T-helper 1 cell treated with Interleukin-12 subunit alpha and Interleukin-12 subunit beta and Interleukin-4 antibody, amounts not matched to agents 30 μg/mL and 1 μg/mL, for 36 hours (primary cell): ENCODE results near the gene EDDM3A.
"Not testable (repeated sequence)": the region's sequence is repeated elsewhere in the genome, so short reads cannot be mapped to it uniquely, and the experiment has no call there.

ENCODE experiments used
- H3K27ac Mint-ChIP-seq: one replicate; pipeline ENCODE4 v1.8.0; 2021; ENCODE audit warnings: mild to moderate bottlenecking, mixed read lengths
- H3K27me3 Mint-ChIP-seq: one replicate; pipeline ENCODE4 v1.8.0; 2021; ENCODE audit warnings: low read depth, mixed read lengths
- H3K36me3 Mint-ChIP-seq: one replicate; pipeline ENCODE4 v1.8.0; 2021; ENCODE audit warnings: low read depth, mixed read lengths
- H3K4me1 Mint-ChIP-seq: one replicate; pipeline ENCODE4 v1.8.0; 2021; ENCODE audit warnings: low read depth, mixed read lengths
- H3K4me3 Mint-ChIP-seq: one replicate; pipeline ENCODE4 v1.8.0; 2021; ENCODE audit warnings: mild to moderate bottlenecking, moderate library complexity, mixed read lengths
- H3K9me3 Mint-ChIP-seq: one replicate; pipeline ENCODE4 v1.8.0; 2021; ENCODE audit warnings: mixed read lengths

EDDM3A gene, protein sequence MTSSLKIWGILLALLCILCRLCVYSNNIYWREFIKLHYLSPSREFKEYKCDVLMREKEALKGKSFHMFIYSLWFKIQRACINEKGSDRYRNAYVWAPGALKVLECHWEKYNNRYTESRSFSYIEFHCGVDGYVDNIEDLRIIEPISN

DNA sequence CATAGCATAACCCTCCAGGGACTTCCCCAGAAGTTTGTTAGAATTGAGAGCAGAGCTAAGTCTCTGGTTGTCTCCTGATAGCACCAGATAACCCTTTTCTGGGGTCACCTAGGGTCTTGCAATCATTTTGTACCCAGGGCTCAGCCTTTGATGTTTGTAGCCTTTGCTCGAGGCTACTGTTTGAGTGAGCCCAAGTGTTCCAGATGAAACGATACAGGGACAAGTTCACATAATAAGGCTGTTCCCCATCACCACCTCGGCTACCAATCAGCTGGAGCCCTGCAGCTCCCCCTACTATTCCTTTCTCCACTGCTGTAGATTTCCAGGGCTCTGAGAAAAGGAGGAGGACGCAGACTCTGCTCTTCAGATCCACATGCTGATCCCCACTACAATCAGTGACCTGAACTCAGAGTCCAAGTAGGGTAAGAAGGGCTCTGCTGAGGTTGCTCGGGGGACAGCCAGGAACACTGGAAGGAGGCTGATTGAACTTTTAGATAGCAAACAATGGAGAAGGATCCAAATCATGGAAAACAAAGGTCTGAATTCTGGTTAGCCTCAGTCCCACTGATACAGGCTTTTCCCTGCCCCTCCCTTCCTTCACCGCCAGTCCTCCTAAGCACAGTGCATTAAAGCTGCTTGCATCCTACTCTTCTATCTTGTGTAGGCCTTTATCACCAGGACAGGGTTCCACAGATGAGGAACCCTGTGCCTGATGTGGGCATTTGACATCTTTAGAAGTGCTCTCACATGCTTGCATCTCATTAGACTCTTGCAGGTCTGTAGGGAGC, at the start of gene EDDM3A:
Gene EDDM3A, plus strand, starts transcription at position 317 of the 788 bp plus-strand sequence. CDS start 1,694 bp downstream, outside the sequence.
- Mint-ChIP-seq H3K4me3 (no peak within 1 kb of the TSS), H3K9me3 (peaks cover 4% of the 10 kb centered on the region), H3K4me1 (no peaks in the 10 kb centered on the region), H3K27ac (no peak within 1 kb of the TSS), H3K36me3 (no peaks in the 10 kb centered on the region), H3K27me3 (peaks cover 4% of the 10 kb centered on the region)

DNA sequence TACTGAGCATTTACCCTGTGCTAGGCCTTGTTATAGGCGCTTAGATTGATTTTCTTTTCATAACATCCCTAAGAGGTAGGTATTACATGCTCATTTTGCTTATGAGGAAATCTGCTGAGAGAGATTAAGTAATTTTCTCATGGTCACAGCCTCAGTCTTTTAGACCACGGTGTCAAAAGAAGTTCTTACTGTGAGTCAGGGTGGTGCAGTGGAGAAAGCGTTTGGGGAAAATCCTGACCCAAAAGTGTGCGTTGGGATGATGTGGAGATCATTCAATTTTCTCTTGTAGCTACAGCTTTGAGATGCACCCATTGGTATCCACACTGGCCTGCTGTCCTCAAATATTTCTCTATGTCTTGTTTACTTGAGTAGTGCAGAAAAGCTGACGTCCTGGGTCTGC, 48.9 kb upstream of the EDDM3A start:
- Mint-ChIP-seq H3K27ac (no peak overlapping the region), H3K36me3 (no peaks in the 10 kb centered on the region), H3K4me1 (no peaks in the 10 kb centered on the region), H3K4me3 (no peak overlapping the region), H3K9me3 (no peaks in the 10 kb centered on the region), H3K27me3 (peaks cover 8% of the 10 kb centered on the region)

DNA sequence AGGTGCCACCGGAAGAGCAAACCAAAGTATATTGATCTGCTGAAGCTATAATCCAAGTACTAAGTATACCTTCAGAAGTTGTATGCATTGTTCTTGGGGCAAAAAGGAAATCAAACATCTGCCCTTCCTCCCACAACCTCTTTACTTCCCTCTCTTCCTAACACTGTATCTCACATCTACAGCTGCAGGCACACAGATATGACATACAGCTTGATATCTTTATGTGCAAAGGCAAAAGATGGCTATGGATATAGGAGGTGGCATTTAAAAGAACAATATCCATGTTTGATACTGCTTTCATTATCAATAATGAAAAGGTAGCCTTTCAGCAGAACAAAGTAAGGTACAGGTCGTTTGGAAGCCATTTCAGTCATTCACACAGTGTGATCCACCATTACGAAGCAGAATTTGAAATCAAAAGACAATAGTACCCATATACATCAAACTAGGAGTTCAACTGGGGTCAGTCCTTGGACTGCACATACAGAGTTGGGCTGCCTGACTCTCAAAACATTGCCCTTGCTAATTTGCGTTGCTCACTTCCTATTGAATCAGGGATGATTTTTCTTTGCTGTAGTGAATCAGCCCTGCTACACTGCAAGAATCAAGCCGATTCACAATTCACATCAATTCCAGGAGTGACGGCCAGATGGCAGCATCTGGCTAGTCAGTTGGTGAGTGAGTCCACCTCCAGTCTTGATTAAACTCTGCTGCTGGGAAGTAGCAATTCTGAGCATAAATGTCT, 48.2 kb upstream of the EDDM3A start:
- Mint-ChIP-seq H3K27me3 (peaks cover 8% of the 10 kb centered on the region), H3K4me1 (no peaks in the 10 kb centered on the region), H3K9me3 (no peaks in the 10 kb centered on the region), H3K4me3 (no peak overlapping the region), H3K36me3 (no peaks in the 10 kb centered on the region), H3K27ac (no peak overlapping the region)

DNA sequence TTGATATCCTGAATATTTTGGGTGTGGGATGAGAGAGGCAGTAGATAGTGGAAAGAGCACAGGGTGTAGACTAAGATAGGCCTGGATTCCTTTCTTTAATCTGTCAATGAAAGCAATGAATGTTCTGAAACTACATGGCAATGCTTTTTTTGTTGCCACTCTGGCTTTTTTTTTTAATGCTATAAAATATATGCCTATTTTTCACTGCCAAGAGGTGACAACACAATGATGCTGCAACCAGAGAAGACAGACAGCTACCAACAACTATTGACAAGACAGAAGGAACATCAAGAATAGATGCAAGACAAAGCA, 47.7 kb upstream of the EDDM3A start:
- Mint-ChIP-seq H3K4me1 (no peaks in the 10 kb centered on the region), H3K9me3 (no peaks in the 10 kb centered on the region), H3K27ac (no peak overlapping the region), H3K36me3 (no peaks in the 10 kb centered on the region), H3K4me3 (no peak overlapping the region), H3K27me3 (peaks cover 8% of the 10 kb centered on the region)

DNA sequence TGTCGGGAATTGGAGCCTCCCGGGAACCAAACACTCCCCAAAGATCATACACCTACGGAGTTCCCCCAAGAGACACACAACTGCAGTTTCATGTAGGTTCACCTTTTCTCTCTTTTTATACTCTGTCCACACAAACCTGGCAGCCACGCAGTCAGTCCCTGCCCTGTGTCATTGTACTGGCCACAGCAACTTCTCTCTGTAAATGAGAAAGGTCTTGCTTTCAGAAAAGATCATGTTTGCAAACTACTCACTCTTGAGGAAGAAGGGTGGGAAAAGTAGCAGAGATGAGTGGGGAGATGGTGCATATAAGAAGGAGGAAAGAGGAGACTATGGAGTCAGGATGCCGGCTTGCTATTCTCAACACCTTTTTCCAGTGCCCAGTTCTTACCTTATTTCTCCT, 46.8 kb upstream of the EDDM3A start:
- Mint-ChIP-seq H3K27me3 (peaks cover 8% of the 10 kb centered on the region), H3K4me1 (no peaks in the 10 kb centered on the region), H3K27ac (no peak overlapping the region), H3K36me3 (no peaks in the 10 kb centered on the region), H3K9me3 (no peaks in the 10 kb centered on the region), H3K4me3 (no peak overlapping the region)

DNA sequence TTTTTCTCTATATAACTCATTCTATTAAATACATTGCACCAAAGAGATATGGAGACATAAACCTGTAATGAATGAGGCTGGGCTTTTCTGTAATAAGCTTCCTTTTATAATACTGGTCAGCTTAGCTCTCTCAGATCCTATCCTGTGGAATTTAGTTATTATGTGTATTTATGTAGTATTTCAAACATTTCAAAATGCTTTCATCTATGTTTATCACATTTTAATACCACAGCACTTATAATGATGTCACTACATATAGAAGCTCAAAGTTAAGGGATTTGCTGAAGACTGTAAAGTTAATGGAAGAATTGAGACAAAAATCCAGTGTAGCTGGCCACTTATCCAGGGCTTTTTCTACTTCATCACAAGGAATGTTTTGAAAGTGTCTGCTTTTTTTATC, 45.8 kb upstream of the EDDM3A start:
- Mint-ChIP-seq H3K4me1 (no peaks in the 10 kb centered on the region), H3K9me3 (no peaks in the 10 kb centered on the region), H3K27ac (no peak overlapping the region), H3K36me3 (no peaks in the 10 kb centered on the region), H3K27me3 (peaks cover 8% of the 10 kb centered on the region), H3K4me3 (no peak overlapping the region)

DNA sequence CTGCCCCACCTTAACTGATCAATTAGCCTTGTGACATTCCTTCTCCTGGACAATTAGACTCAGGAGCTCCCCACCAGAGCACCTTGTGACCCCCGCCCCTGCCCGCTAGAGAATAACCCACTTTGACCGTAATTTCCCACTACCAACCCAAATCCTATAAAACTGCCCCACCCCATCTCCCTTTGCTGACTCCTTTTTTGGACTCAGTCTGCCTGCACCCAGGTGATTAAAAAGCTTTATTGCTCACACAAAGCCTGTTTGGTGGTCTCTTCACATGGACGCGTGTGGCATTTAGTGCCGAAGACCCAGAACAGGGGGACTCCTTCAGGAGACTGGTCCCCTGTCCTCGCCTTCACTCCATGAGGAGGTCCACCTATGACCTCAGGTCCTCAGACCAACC, 44.7 kb upstream of the EDDM3A start:
- H3K9me3 Mint-ChIP-seq, H3K27me3 Mint-ChIP-seq, H3K4me1 Mint-ChIP-seq, H3K4me3 Mint-ChIP-seq, H3K27ac Mint-ChIP-seq, H3K36me3 Mint-ChIP-seq: not testable (repeated sequence)

DNA sequence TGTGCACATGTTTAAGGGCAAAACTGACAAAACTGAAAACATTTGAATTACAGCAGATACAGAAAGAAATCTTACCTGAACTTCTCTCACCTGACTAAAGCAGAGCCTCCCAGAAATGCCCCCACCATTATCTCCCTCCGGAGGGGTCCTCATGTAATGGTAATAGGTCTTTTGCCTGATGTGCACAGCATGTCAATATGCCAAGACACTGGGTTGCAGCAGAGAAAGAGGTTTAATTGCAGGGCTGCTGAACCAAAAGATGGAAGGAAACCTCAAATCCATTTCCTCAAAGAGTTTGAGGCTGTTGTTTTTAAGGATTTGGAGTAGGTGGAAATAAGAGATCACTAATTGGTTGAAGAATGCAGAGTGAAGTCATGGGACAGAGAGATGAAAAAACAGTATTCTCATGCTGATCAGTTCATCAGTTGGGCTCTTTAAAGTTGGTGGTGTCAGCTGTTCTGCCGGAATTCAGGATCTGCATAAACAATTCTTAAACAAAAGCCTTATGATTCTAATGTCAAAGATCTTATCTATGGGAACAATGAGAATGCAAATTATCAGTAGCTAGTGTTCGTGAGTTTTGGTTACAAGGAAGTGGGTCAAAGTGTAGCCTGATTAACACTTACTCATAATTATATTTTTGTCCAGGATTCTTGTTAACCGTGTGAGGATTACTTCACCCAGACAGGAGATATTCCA, 38.9 kb upstream of the EDDM3A start:
- H3K4me1 Mint-ChIP-seq, result no peaks in the 10 kb centered on the region
- H3K27ac Mint-ChIP-seq, result no peak overlapping the region
- H3K9me3 Mint-ChIP-seq, result no peaks in the 10 kb centered on the region
- no peak overlapping the region for H3K4me3 Mint-ChIP-seq
- H3K27me3 Mint-ChIP-seq, result no peaks in the 10 kb centered on the region
- no peaks in the 10 kb centered on the region for H3K36me3 Mint-ChIP-seq

DNA sequence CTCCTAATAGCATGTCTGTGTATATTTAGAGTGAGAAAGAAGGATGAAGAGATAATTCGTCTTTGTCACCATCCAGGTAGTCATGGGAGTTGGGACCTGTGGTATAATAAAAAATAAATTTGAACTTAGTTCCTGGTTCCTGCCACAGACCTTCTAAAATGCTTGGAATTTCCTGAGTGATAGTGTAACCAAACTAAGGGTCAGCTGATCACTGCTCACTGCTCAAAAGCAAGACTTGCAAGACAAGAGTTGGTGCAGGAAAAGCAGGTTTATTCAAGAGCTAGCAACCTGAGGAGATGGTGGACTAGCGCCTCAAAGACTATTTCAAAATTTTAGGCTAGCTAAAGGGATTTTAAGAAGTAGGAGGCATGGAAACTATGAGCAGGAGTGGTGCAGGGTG, 38.1 kb upstream of the EDDM3A start:
- Mint-ChIP-seq H3K4me3 (no peak overlapping the region), H3K27ac (no peak overlapping the region), H3K36me3 (no peaks in the 10 kb centered on the region), H3K9me3 (no peaks in the 10 kb centered on the region), H3K4me1 (no peaks in the 10 kb centered on the region), H3K27me3 (no peaks in the 10 kb centered on the region)

DNA sequence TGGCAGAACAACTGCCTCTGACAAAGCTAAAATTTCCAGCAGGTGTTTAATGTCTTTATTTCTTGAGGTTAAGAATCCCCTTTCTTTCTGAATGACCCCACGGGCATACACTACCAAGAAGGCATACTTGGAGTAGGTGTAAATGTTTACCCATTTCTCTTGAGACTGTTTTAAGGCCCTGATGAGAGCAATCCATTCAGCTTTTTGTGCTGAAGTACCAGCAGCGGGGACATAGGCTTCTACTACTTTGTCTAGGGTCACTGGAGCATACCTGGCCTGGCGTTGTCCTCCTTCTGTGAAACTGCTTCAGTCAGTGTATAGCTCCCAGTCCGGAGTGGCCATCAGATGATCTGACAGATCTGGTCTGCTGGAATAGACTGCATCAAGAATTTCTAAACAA, 34.4 kb upstream of the EDDM3A start:
- H3K36me3 Mint-ChIP-seq, result no peaks in the 10 kb centered on the region
- peaks cover 12% of the 10 kb centered on the region for H3K27me3 Mint-ChIP-seq
- no peaks in the 10 kb centered on the region for H3K9me3 Mint-ChIP-seq
- H3K4me3 Mint-ChIP-seq, result no peak overlapping the region
- H3K4me1 Mint-ChIP-seq, result no peaks in the 10 kb centered on the region
- H3K27ac Mint-ChIP-seq, result no peak overlapping the region

DNA sequence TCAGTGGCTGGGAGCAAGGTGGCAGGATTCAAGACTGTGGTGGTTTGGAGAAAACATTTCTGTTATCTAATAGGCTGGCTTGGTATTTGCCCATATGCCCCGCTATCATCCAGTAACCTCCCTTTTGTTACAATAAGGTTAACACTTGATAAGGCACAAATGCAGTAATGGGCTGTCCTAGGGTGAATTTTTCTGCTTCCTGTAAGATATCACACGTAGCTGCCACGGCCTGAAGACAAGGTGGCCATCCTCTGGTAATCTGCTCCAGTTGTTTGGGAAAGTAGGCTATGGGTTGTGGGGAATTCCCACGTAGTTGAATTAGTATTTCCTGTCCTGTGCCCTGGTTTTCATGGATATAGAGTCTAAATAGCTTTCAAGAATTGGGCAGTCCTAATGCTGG, 34.0 kb upstream of the EDDM3A start:
- peaks cover 12% of the 10 kb centered on the region for H3K27me3 Mint-ChIP-seq
- H3K4me3 Mint-ChIP-seq, result no peak overlapping the region
- H3K36me3 Mint-ChIP-seq, result no peaks in the 10 kb centered on the region
- H3K27ac Mint-ChIP-seq, result no peak overlapping the region
- no peaks in the 10 kb centered on the region for H3K9me3 Mint-ChIP-seq
- H3K4me1 Mint-ChIP-seq, result no peaks in the 10 kb centered on the region

DNA sequence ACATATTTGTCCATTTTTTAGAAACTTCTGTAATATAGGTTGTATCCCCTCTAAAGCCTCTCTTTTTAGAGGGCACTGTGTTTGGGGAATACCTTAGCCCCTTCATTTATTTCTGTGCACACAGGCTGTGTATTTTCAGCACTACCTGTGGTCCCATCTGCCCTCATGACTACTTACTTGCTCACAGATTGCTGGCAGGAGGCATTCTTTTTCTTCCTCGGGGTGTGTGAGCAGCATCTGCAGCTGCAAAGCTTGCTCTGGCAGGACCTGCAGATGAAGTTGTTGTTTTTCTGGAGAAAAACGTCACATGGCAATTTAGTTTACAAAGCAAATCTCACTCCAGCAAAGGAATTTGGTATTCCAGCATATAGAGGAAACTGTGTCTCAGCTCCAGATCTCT, 32.8 kb upstream of the EDDM3A start:
- H3K27ac Mint-ChIP-seq, result no peak overlapping the region
- no peak overlapping the region for H3K4me3 Mint-ChIP-seq
- H3K27me3 Mint-ChIP-seq, result peaks cover 16% of the 10 kb centered on the region
- H3K4me1 Mint-ChIP-seq, result no peaks in the 10 kb centered on the region
- H3K36me3 Mint-ChIP-seq, result no peaks in the 10 kb centered on the region
- H3K9me3 Mint-ChIP-seq, result no peaks in the 10 kb centered on the region

DNA sequence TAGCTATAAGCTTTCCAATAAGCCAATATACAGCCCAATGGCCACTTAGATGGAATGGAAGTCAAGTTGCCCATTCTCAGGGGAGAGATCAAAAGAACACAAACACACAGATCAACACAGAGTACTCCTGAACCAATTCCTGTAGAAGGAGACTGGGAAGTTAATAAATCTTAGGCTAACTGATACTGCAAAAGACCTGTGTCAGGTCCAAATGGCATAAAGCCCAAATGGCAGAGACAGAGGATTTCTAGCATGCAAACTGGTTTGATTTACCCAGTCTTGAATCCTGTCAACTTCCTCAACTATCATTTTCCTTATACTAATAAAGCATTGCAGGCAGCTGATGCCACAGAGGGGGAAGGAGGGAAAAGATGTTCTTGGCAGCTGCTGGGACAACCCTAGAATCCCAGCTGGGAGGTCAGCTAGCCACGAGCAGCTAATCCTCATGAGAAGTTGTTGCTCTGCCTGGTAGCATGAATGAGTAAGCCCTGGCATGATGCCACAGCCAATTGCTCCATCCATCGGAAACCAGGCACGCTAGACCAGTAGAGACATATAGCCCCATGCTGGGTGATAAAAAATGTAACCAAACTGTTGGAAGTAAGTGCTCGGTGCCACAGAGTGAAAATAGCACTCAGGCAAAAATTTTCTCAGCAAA, 31.0 kb upstream of the EDDM3A start:
- H3K4me1 Mint-ChIP-seq, result no peaks in the 10 kb centered on the region
- H3K27me3 Mint-ChIP-seq, result peaks cover 16% of the 10 kb centered on the region
- H3K27ac Mint-ChIP-seq, result no peak overlapping the region
- H3K36me3 Mint-ChIP-seq, result no peaks in the 10 kb centered on the region
- no peaks in the 10 kb centered on the region for H3K9me3 Mint-ChIP-seq
- H3K4me3 Mint-ChIP-seq, result no peak overlapping the region

DNA sequence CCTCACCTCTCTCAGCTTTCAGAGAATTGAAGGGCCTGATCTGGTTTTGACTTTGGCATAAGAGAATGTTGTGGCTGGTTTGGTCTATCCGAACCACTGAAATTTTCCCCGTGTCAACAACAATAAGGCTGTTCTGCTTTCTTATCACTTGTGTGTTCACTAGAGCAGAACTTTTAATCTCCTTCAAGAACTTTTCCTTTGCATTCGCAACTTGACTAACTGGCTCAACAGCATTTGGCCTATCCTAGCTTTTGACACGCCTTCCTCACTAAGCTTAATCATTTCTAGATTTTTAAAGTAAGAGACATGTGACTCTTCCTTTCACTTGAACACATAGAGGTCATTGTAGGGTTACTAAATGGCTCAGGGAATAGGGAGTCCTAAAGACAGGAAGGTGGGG, 25.9 kb upstream of the EDDM3A start:
- H3K9me3 Mint-ChIP-seq, result no peaks in the 10 kb centered on the region
- H3K4me3 Mint-ChIP-seq, result no peak overlapping the region
- no peaks in the 10 kb centered on the region for H3K4me1 Mint-ChIP-seq
- H3K36me3 Mint-ChIP-seq, result no peaks in the 10 kb centered on the region
- H3K27ac Mint-ChIP-seq, result no peak overlapping the region
- peaks cover 29% of the 10 kb centered on the region for H3K27me3 Mint-ChIP-seq
